GM12873 (cell line): ENCODE data around the gene IL1RL2.

ENCODE experiments used
- TF ChIP-seq, protein P1 (sequence below): IDR thresholded peaks from 2 replicates; pipeline ENCODE4 v1.5.1; 2012; ENCODE audit warnings: low read depth, mild to moderate bottlenecking, moderate library complexity, low read length, control low read depth; ENCODE audit not compliant: insufficient read depth; ENCODE audit errors: missing control alignments

The IL1RL2 gene

DNA sequence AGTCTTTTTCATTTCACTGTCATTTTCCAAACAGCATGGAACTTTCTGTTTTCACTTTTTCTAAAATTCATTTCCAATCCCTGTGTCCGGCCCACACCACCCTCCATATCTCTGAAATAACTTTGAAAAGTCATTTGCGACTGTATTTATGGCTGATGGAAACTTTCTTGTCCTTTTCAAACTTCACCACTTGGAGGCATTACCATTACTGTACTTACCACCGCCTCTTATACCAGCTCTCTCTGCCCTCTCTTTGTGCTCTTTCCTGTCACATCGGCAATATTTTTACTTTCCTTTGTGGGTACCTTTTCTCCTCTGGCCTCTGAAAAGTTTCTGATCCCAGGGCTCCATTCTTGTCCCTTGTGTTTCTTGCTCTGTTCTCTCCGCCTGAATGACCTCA lies 85.0 kb downstream of the IL1RL2 start:
- TF ChIP-seq, protein P1, sequence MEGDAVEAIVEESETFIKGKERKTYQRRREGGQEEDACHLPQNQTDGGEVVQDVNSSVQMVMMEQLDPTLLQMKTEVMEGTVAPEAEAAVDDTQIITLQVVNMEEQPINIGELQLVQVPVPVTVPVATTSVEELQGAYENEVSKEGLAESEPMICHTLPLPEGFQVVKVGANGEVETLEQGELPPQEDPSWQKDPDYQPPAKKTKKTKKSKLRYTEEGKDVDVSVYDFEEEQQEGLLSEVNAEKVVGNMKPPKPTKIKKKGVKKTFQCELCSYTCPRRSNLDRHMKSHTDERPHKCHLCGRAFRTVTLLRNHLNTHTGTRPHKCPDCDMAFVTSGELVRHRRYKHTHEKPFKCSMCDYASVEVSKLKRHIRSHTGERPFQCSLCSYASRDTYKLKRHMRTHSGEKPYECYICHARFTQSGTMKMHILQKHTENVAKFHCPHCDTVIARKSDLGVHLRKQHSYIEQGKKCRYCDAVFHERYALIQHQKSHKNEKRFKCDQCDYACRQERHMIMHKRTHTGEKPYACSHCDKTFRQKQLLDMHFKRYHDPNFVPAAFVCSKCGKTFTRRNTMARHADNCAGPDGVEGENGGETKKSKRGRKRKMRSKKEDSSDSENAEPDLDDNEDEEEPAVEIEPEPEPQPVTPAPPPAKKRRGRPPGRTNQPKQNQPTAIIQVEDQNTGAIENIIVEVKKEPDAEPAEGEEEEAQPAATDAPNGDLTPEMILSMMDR: peak; percentile 6

DNA sequence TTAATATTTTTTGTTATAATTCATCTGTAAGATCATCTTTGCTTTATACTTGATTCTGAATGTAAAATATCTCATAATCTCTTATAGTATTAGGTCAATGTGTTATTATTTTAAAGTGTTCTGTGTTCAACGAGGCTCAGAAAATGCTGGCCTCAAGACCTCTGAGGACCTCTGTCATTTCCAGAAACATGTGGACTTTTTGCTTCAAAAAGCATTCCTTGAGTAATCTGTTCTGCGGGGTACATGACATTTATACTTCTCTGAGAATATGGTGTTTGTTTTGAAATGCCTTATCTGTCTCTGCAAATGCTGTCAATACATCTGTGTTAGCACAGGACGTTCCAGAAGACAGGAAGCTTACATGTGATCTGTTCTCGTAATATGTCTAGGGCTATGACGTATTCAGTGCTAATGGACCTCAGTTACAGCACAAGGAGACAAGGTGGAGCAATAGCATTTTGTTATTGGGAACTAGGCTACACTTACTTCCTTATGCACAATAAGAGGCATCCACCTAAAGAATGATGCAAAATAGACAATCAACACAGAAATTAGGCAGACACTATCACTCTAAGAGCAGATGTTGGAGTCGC lies 86.9 kb downstream of the IL1RL2 start:
- TF ChIP-seq, protein P1: no peak

DNA sequence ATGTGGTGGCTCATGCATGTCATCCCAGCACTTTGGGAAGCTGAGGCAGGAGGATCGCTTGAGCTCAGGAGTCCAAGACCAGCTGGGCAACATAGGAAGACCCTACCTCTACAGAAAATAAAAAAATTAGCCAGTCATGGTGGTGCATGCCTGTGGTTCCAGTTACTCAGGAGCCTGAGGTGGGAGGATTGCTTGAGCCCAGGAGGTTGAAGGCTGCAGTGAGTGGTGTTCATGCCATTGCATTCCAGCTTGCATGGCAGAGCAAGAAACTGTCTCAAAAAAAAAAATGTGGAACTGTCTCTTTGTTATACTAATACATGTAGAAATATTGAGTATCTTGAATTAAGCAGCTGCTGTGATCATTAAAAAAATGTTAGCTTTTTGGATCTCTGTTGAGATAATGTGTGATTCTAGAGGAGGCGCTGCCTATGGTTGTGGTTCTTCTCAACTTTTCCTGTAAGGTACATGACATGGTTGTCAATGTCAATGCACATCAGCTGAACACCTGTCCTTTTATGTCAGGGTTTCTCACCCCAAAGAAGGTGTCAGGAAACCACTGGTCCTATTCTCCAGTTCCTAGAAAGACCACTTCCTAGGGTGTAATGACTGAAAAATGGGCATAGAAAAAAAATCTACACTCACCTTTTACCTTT lies 89.9 kb downstream of the IL1RL2 start:
- TF ChIP-seq, protein P1: no peak

DNA sequence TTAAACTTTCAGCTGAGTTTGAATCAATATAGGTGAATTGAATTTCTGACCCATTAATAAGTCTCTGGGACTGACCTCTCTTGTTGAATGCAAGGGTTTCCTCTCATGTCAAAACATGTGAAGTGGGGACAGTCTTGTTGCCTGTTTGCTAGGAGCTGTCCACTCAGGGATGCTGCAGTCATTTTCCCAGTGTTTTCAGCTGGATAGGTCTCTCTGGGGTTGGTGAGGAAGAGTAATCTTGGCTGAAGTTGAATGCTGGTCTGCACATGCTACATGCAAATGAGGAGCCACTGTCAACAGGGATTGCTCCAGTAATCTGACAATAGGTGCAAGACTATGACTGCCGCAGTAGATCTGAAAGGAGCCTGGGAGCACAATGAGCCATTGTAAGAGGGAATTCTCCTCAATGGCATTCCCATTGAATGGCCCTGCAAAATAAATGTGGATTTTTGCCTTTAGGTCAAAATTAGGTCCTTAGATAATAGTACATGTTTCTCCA lies 90.4 kb downstream of the IL1RL2 start:
- TF ChIP-seq, protein P1: no peak

DNA sequence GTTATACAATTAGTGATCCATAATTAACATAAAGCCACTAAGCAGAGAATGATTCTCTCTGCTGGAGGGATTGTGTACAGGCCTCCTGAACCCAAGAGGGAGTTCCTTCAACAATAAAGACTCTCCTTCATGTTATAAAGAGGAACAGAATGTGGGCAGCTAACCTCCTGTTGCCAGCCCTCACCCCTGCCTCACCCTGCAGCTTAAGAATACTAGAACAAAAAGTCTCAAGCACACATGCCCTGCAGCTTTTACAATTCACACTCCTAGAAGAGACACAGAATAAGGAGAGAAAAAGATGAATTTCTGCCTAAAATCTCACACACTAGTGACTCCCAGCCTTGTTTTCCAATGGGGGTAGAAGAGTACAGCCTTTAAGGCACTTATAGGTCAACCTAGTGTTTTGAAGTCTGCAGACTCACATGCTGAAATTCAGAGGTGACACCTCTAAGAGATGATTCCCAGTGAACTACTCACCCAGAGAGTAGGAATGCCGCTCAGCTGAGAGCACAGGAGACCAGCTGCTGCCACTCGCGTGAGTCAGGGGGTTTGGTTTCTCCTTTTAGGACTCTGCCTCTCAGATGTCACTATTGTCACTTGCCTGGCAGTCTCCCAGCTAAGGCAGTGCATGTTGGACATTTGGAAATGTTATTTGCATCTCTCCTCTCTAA lies 92.0 kb downstream of the IL1RL2 start:
- TF ChIP-seq, protein P1: no peak

DNA sequence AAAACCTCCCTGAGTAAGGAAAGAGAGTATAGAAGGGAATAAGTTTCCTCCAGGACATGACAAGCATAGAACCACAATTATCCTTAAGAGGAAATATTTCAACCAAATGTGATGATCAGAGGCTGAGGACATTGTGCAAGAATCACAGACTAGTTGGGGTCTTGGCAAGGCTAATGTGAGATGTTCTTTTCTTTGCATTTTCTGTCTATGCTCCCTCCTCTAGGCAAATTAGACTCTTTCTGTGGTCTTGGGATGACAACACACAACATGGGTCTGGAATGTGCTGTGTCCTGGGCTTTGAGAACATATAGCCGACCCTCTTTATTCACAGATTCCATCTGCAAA lies 92.5 kb downstream of the IL1RL2 start:
- TF ChIP-seq, protein P1: no peak

DNA sequence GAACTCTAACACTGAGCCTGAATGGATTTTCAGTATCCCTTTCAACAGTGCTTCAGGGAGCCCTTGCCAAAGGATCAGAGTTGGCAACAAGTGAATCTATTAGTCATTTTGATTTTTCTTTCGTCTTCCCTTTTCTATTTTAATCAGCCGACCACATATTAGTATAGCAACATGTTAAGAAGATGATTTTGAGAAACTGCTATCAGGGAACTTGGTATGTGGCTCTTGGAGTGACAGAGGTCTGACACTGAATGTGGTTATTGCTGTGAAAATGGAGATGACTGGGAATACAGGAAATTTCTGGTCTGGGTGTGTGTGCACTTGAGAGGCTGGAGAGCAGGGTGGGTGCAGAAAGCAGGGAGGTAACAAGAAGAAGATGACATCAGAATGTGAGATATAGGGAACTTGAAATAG lies 95.9 kb downstream of the IL1RL2 start:
- TF ChIP-seq, protein P1: no peak
